H1 (cell line): ENCODE measurements around the gene KCNJ18. TPM values are rescaled to one million over a fixed set of nuclear protein-coding genes. Genes with fewer than 3 reads are reported as not detected.
"Not testable (repeated sequence)": the region's sequence is repeated elsewhere in the genome, so short reads cannot be mapped to it uniquely, and the experiment has no call there.

Source experiments
- CTCF ChIA-PET: fragments of 300-600 bp; sonication (Branson Sonifier 250); formaldehyde crosslinking; loops from one replicate; lab custom pipeline; 2021; ENCODE audit not compliant: partially characterized antibody; lab: Charles Lee
- POLR2A ChIA-PET: fragments of 300-600 bp; sonication (Branson Sonifier 250); formaldehyde crosslinking; loops from one replicate; lab custom pipeline; 2021; ENCODE audit warnings: inconsistent platforms; ENCODE audit not compliant: partially characterized antibody; lab: Charles Lee
- DNase-seq, 2 experiments: peaks; one replicate each; pipeline versions ENCODE4 v3.0.0 to v3.0.0-alpha.2; 2010 to 2022; ENCODE audit warnings: low spot score in 2 of 2, low read depth in 1 of 2, mixed read lengths in 1 of 2
- FAIRE-seq: peaks from 2 replicates; lab custom pipeline; 2011; peaks lifted over from hg19 to GRCh38; lab: Jason Lieb, UNC
- H2AFZ ChIP-seq: 2 replicates; pipeline ENCODE4 v1.8.1; 2012; ENCODE audit warnings: low read length, inconsistent platforms
- H2AK5ac ChIP-seq: 2 replicates; pipeline ENCODE4 v1.6.1; 2013; ENCODE audit warnings: low read depth, low read length
- H2BK120ac ChIP-seq: replicated peaks from 2 replicates; pipeline ENCODE3; 2013; ENCODE audit warnings: low read depth, low read length, inconsistent platforms
- H2BK12ac ChIP-seq: 2 replicates; pipeline ENCODE4 v1.6.1; 2013; ENCODE audit warnings: low read depth, low read length
- H2BK15ac ChIP-seq: 2 replicates; pipeline ENCODE4 v1.6.1; 2013; ENCODE audit warnings: low read length
- H2BK20ac ChIP-seq: 2 replicates; pipeline ENCODE4 v1.6.1; 2013; ENCODE audit warnings: low read length
- H2BK5ac ChIP-seq: 2 replicates; pipeline ENCODE4 v1.6.1; 2013; ENCODE audit warnings: low read depth, low read length
- H3K14ac ChIP-seq: 2 replicates; pipeline ENCODE4 v1.6.1; 2013; ENCODE audit warnings: inconsistent platforms; ENCODE audit not compliant: insufficient read length
- H3K18ac ChIP-seq: 2 replicates; pipeline ENCODE4 v1.6.1; 2013; ENCODE audit warnings: low read length; ENCODE audit errors: extremely low read depth
- H3K23ac ChIP-seq: 2 replicates; pipeline ENCODE4 v1.6.1; 2013; ENCODE audit warnings: inconsistent platforms; ENCODE audit not compliant: insufficient read length
- H3K23me2 ChIP-seq: 2 replicates; pipeline ENCODE4 v1.6.1; 2013; ENCODE audit warnings: low read depth, low read length
- H3K27ac ChIP-seq: 2 replicates; pipeline ENCODE4 v1.6.1; 2011; ENCODE audit warnings: low read depth, low read length, inconsistent platforms
- H3K27me3 ChIP-seq, 4 experiments: replicated peaks in 1 of 4; 1 replicate in 1 of 4; 2 replicates in 3 of 4; pipeline versions ENCODE4 v1.6.1 to v1.8.1; 2011 to 2013; ENCODE audit warnings: low read length in 3 of 4, mild to moderate bottlenecking in 3 of 4, inconsistent platforms in 2 of 4, mixed read lengths in 2 of 4, moderate library complexity in 1 of 4; ENCODE audit not compliant: control insufficient read depth in 3 of 4, insufficient read depth in 3 of 4; ENCODE audit errors: extremely low read depth in 1 of 4
- H3K36me3 ChIP-seq, 4 experiments: 2 replicates each; pipeline versions ENCODE4 v1.6.1 to v1.8.1; 2011 to 2013; ENCODE audit warnings: mild to moderate bottlenecking in 4 of 4, low read length in 3 of 4, moderate library complexity in 2 of 4, control low read depth in 1 of 4, inconsistent platforms in 1 of 4; ENCODE audit not compliant: insufficient read depth in 4 of 4, control insufficient read depth in 2 of 4
- H3K4ac ChIP-seq: replicated peaks from 2 replicates; pipeline ENCODE3; 2013; ENCODE audit warnings: low read length, low read depth, mixed read lengths, inconsistent platforms; ENCODE audit not compliant: insufficient read length
- H3K4me1 ChIP-seq, 4 experiments: replicated peaks in 1 of 4; 1 replicate in 1 of 4; 2 replicates in 3 of 4; pipeline versions ENCODE4 v1.6.1 to v1.8.1; 2011 to 2013; ENCODE audit warnings: low read length in 3 of 4, inconsistent platforms in 2 of 4, mixed read lengths in 1 of 4; ENCODE audit not compliant: insufficient read depth in 4 of 4, control insufficient read depth in 3 of 4
- H3K4me2 ChIP-seq, 2 experiments: 2 replicates each; pipeline versions ENCODE4 v1.6.1 to v1.8.1; 2011 to 2013; ENCODE audit warnings: low read depth in 2 of 2, low read length in 2 of 2, control low read depth in 1 of 2, inconsistent platforms in 1 of 2, mild to moderate bottlenecking in 1 of 2; ENCODE audit not compliant: insufficient read depth in 1 of 2
- H3K4me3 ChIP-seq, 4 experiments: fragments of 200-600, 300-600 bp in 1 of 4; sonication (generic), shearing (Covaris generic), sonication (Bioruptor Twin) in 1 of 4; 2 replicates each; pipeline versions ENCODE4 v1.5.1 to v1.8.1; 2011 to 2016; ENCODE audit warnings: low read length in 4 of 4, low read depth in 3 of 4, control low read depth in 2 of 4, inconsistent platforms in 2 of 4, mild to moderate bottlenecking in 2 of 4, mixed read lengths in 1 of 4, moderate library complexity in 1 of 4; ENCODE audit not compliant: insufficient read depth in 2 of 4; ENCODE audit errors: extremely low read depth in 1 of 4
- H3K56ac ChIP-seq: replicated peaks from 2 replicates; pipeline ENCODE3; 2013; ENCODE audit warnings: low read depth, mild to moderate bottlenecking, mixed read lengths, low read length, inconsistent platforms; ENCODE audit not compliant: insufficient read length
- H3K79me1 ChIP-seq: 2 replicates; pipeline ENCODE4 v1.6.1; 2013; ENCODE audit warnings: low read depth, low read length, control low read depth
- H3K79me2 ChIP-seq, 2 experiments: 2 replicates each; pipeline versions ENCODE4 v1.6.1 to v1.8.1; 2012 to 2013; ENCODE audit warnings: low read length in 2 of 2, mild to moderate bottlenecking in 2 of 2, inconsistent platforms in 1 of 2; ENCODE audit not compliant: insufficient read depth in 2 of 2, control insufficient read depth in 1 of 2
- H3K9ac ChIP-seq, 4 experiments: replicated peaks in 1 of 4; 1 replicate in 1 of 4; 2 replicates in 3 of 4; pipeline versions ENCODE4 v1.6.1 to v1.8.1; 2011 to 2013; ENCODE audit warnings: low read depth in 3 of 4, low read length in 3 of 4, control low read depth in 2 of 4, mild to moderate bottlenecking in 2 of 4, moderate library complexity in 2 of 4, inconsistent platforms in 1 of 4; ENCODE audit errors: extremely low read depth in 1 of 4
- H3K9me3 ChIP-seq, 2 experiments: 2 replicates each; pipeline versions ENCODE4 v1.6.1 to v1.8.1; 2012 to 2013; ENCODE audit warnings: mild to moderate bottlenecking in 2 of 2, moderate library complexity in 2 of 2, control low read depth in 1 of 2, inconsistent platforms in 1 of 2, low read depth in 1 of 2, low read length in 1 of 2, mixed read lengths in 1 of 2; ENCODE audit not compliant: insufficient read depth in 2 of 2
- H4K20me1 ChIP-seq, 2 experiments: replicated peaks in 1 of 2; 2 replicates each; pipeline versions ENCODE3 to v1.8.1; 2011 to 2013; ENCODE audit warnings: inconsistent platforms in 2 of 2, low read length in 2 of 2, mild to moderate bottlenecking in 1 of 2; ENCODE audit not compliant: insufficient read depth in 2 of 2, control insufficient read depth in 1 of 2
- H4K5ac ChIP-seq: 2 replicates; pipeline ENCODE4 v1.6.1; 2013; ENCODE audit warnings: low read length, low read depth, mixed read lengths, inconsistent platforms; ENCODE audit not compliant: insufficient read length
- H4K8ac ChIP-seq: 2 replicates; pipeline ENCODE4 v1.8.0; 2013; ENCODE audit warnings: mild to moderate bottlenecking, moderate library complexity, low read length, inconsistent platforms; ENCODE audit not compliant: insufficient read depth; ENCODE audit errors: extremely low read depth
- H4K91ac ChIP-seq: replicated peaks from 2 replicates; pipeline ENCODE3; 2013; ENCODE audit warnings: low read length, mixed read lengths, inconsistent platforms; ENCODE audit not compliant: insufficient read length
- WGBS, 2 experiments: shearing (Covaris generic) in 1 of 2; methylation state at CpG; one replicate each; pipeline versions ENCODE4 v1.1.6 to v1.1.7; 2013 to 2015; ENCODE audit warnings: low lambda C conversion rate in 2 of 2, mixed read lengths in 2 of 2, inconsistent platforms in 1 of 2, low coverage in 1 of 2, missing lambda C conversion rate in 1 of 2; ENCODE audit not compliant: insufficient replicate concordance in 2 of 2, insufficient coverage in 1 of 2, insufficient read length in 1 of 2; ENCODE audit errors: extremely low coverage in 1 of 2, missing lambda C conversion rate in 1 of 2; 5-methylcytosine and 5-hydroxymethylcytosine counted together
- polyA plus RNA-seq, 7 experiments: library from polyadenylated mRNA; depleted of rRNA in 3 of 7; stranded (reverse) in 5 of 7; unstranded in 2 of 7; fragments of >200 nt in 5 of 7; fragments of 200-250 nt in 2 of 7; gene quantifications; 1 replicate in 5 of 7; 2 replicates in 1 of 7; 4 replicates in 1 of 7; pipeline versions ENCODE4 v1.2.1 to v1.2.3, GENCODE V29; 2011 to 2013; ENCODE audit warnings: missing spikeins in 2 of 7, mixed read lengths in 2 of 7
- total RNA-seq: library from RNA; stranded (reverse); fragmentation: NEBNext Ultra II Directional; extraction: Animal tissue kit (Norgen Biotek cat#: 25700); gene quantifications from 2 replicates; pipeline ENCODE4 v1.2.1, GENCODE V29; 2021

KCNJ18 gene
- total and polyA plus RNA-seq, 2 of the 8 experiments (the other 6 are each of a cell fraction or from before 2014, with no cell fraction given) = not detected

DNA sequence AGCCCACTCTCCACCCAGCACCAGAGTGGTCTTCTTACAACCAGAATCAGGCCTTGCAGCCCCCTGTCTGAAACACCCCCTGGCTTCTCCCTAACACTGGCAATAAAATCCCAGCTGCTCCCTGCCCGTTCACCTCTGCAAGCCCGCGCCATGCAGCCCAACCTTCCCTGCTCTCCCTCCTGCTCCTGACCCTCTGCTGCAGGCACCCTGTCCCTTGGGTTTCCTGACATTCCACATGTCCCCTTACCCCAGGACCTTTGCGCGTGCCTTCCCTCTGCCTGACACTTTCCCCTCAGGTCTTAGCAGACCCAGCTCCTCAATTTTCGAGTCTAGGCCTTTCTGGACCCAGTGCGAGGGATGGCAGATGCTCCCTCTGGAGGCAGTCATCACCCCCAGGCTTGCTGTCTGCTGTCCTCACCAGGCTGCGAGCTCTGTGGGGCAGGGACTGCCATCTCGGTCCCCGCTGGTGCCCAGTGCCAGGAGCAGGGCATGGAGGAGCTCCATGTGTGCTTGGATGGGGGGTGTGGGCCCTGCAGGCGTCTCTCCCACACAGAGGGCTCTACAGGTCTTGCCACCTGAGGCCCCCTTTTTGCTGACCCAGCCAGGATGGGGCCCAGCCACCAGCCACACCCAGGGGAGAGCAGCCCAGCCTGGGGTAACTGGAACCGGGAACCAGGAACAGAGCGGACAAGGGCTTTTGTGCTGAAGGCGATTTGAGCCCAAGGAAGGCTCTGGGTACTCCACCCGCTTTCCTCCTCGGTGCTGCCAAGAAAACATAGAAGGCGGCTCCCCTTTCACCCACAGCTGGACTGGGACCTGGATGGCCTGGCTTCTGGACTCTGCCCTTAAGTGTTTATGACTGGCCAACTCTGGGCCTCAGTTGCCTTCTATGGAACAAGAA, 15.6 kb downstream of the KCNJ18 start:
- H3K4me1 ChIP-seq, H3K4me3 ChIP-seq, H4K20me1 ChIP-seq, FAIRE-seq, H3K9ac ChIP-seq, H2BK12ac ChIP-seq, H3K4me2 ChIP-seq, H3K36me3 ChIP-seq, POLR2A ChIA-PET, H3K27ac ChIP-seq, H3K23ac ChIP-seq, H3K79me1 ChIP-seq, CTCF ChIA-PET, H2BK20ac ChIP-seq, DNase-seq, H3K18ac ChIP-seq, H3K27me3 ChIP-seq, H2AFZ ChIP-seq, H3K56ac ChIP-seq, H4K5ac ChIP-seq, H2BK120ac ChIP-seq, H3K14ac ChIP-seq, H3K4ac ChIP-seq, H4K91ac ChIP-seq, H2BK5ac ChIP-seq, H2AK5ac ChIP-seq, H3K79me2 ChIP-seq, H2BK15ac ChIP-seq, H4K8ac ChIP-seq, H3K23me2 ChIP-seq: not testable (repeated sequence)
- H3K9me3 ChIP-seq = peaks cover 32 to 88% of the 10 kb centered on the region in 2 experiments
- 72% methylated on average over 14 of the region's 17 CpGs; no CpG with 5 or more reads in 1 of the 2 experiments for WGBS, 2 experiments
